Stimulated activated CD4-positive, alpha-beta T cell treated with anti-CD3 and anti-CD28 coated beads, Interleukin-15, amount 100 ng/mL, for 1 hour (primary cell): ENCODE data around the gene KIRREL3.
"Not testable (repeated sequence)": the region's sequence is repeated elsewhere in the genome, so short reads cannot be mapped to it uniquely, and the experiment has no call there.

ENCODE experiments used
- DNase-seq, 2 donors: peaks; one replicate each; pipeline ENCODE4 v3.0.0-alpha.2; 2020; ENCODE audit warnings: low read depth in 1 of 2, low spot score in 1 of 2

The KIRREL3 gene

DNA sequence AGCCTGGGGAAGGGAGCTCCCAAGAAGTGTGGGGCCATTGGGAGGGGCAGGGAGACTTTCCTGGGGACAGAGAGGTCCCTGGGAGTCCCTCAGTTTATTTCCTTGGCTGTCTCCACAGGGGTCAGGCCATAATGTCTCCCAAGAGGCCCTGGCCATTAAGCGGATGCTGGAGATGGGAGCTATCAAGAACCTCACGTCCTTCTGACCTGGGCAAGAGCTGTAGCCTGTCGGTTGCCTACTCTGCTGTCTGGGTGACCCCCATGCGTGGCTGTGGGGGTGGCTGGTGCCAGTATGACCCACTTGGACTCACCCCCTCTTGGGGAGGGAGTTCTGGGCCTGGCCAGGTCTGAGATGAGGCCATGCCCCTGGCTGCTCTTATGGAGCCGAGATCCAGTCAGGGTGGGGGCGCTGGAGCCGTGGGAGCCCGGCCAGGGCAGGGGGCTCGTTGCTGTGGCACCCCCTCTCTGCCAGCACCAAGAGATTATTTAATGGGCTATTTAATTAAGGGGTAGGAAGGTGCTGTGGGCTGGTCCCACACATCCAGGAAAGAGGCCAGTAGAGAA lies 586.6 kb downstream of the KIRREL3 start:
- DNase-seq, result no peak

- no peak for DNase-seq
Measured at GRCh38 chr11:126413426-126413825, 587.1 kb downstream of the KIRREL3 start.

GRCh38 chr11:126411971-126412381 lies 588.6 kb downstream of the KIRREL3 start:
- no peak for DNase-seq

- no peak for DNase-seq
Measured at GRCh38 chr11:126410649-126411048, 589.9 kb downstream of the KIRREL3 start.

DNA sequence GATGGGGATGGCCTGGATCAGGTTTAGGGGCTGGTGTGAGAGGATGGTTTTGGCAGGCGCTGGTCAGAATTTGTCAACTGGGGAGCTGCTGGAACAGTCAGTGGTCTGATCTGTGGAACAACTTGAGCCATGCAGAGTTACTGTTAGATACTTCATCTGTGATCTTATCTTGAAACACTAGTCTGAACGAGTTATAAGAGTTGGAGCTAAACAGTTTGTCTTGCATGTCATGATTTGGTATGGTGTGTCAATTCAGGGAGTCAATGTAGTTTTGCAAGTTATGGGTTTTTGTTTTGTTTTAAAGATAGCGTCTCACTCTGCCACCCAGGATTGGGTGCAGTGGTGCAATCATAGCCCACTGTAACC lies 591.0 kb downstream of the KIRREL3 start:
- DNase-seq, result no peak

DNA sequence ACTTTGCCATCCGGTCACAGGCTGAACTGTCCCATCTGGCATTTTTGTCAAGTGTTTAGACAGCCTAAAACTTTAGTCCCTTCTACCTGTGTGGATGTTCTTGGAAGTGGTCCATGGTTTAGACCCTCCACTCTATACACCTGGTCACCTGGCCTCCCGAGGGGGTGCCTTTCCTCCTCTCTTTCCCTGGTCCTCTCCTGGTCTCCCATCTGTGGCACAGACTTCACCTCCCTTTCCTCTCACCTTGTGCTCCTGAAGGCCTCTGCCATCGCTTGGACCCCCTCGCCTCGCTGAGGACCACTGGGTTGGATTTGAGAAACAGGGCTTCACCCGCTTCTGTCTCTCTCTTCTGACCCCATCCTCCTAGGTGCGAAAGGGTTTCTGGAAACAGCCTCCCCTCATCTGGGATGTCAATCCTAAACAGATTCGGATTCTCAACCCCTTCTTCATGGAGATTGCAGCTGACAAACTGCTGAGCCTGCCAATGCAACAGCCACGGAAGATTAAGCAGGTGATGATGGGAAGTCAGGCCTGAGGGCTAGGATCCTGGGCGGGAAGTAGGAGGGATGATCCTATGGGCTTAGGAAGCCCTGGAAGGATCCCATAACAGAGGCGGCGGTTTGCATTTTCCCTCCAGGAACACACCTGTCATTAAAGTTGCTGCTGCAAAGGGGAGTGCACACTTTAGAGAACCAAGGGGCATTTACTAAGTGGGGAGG lies 591.5 kb downstream of the KIRREL3 start:
- DNase-seq, result no peak

DNA sequence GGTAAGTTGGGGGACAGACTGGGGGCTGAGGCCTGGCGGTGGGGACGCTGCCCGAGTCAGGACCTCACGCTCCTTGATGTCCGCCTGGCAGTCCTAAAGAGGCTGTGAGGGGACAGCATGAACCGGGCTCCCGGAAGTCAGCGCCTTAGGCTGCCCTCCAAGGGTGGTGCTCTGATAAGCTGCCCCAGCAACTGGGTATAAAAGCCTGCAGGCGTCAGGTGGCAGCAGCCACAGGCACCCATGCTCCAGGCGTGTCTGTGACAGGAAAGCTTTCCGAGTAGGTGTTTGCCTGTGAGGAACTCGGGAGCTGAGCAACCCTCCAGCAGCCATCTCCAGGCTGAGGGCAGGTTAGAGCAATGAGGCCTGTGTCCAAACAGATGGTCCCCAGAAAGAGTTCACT lies 592.1 kb downstream of the KIRREL3 start:
- no peak for DNase-seq

GRCh38 chr11:126407682-126408288 lies 592.8 kb downstream of the KIRREL3 start:
- no peak for DNase-seq

- no peak for DNase-seq
Measured at GRCh38 chr11:126407101-126407521, 593.5 kb downstream of the KIRREL3 start.

DNA sequence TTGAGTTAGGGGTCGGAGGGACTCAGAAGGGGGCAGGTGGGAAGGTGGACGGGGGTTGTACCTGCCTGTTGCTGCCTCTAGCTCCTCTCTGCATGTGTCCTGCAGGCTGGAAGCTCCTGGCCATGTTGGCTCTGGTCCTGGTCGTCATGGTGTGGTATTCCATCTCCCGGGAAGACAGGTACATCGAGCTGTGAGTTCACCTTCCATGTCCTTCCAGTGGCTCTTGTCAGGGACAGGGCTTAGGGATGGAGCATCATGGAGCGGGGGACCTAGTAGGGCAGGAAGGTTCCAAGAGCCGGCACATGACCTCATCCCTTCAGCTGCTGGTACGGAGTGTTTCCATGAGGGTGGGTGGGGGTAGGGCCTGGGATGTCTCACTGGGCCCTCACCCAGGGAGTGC lies 594.2 kb downstream of the KIRREL3 start:
- DNase-seq, result no peak

DNA sequence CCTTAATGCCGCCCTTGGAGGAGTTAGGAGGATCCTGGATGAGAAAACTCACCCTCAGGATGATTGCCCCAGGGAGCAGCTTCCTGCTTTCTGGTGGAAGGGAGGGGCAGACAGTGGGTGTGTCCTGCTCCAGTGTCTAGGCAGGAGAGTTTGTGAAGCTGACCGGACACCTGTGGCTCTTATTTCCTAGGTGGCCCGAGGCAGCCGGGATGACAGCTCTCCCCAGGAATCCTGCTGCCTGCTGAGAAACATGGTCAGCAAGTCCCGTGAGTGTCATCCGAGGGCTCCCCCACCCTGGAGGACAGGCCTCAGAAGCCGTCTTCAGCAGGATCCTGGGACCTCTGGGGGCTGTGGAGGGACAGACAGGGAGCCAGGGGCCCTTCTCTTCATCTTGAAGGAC lies 594.7 kb downstream of the KIRREL3 start:
- DNase-seq, result no peak

- DNase-seq, result no peak
Measured at GRCh38 chr11:126405374-126405773, 595.2 kb downstream of the KIRREL3 start.

GRCh38 chr11:126404367-126404766 lies 596.2 kb downstream of the KIRREL3 start:
- DNase-seq, result no peak

- no peak for DNase-seq
Measured at GRCh38 chr11:126403658-126404057, 596.9 kb downstream of the KIRREL3 start.

DNA sequence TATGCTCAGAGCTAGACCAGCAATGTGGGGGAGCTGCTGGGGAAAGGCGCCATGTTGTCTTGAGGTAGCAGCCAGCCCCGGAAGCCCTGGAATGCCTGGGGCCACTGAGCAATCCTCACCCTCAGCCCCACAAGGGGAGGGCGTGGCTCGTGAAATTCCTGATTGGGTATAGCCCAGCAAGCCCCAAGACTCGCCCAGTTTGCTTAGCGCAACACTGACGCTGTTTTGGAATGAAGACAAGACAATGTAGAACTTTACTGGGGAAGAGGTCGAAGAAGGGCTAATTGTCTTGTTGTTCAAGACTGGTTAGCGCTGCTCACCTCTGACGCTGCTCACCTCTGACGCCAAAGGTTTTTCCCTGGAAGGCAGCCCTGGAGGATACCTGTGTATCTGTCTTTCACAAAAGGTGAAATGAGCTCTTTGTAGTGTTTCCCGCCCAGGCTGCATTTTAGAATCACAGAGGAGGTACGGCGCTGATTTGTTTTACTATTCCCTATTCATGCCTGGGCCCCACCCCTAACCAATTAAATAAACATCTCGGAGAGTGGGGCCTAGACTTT lies 597.5 kb downstream of the KIRREL3 start:
- DNase-seq, result no peak

GRCh38 chr11:126400479-126400878 lies 600.1 kb downstream of the KIRREL3 start:
- no peak for DNase-seq

DNA sequence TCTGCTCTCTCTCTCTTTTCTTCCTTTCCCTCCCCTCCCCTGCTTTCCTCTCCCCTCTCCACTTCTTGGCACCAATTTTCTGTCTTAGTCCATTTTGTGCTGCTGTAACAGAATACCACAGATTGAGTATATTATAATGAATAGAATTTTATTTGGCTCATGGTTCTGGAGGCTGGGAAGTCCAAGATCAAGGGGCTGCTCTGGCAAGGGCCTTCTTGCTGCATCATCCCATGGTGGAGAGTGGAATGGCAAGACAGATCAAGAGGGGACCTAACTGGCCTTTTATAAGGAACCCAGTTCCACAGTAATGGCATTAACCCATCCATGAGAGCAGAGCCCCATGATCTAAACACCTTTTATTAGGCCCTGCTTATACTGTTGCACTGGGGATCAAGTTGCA lies 600.6 kb downstream of the KIRREL3 start:
- no peak for DNase-seq

- no peak for DNase-seq
Measured at GRCh38 chr11:126398721-126399120, 601.8 kb downstream of the KIRREL3 start.

GRCh38 chr11:126398296-126398695 lies 602.3 kb downstream of the KIRREL3 start:
- DNase-seq, result no peak

GRCh38 chr11:126396965-126397364 lies 603.6 kb downstream of the KIRREL3 start:
- no peak for DNase-seq

DNA sequence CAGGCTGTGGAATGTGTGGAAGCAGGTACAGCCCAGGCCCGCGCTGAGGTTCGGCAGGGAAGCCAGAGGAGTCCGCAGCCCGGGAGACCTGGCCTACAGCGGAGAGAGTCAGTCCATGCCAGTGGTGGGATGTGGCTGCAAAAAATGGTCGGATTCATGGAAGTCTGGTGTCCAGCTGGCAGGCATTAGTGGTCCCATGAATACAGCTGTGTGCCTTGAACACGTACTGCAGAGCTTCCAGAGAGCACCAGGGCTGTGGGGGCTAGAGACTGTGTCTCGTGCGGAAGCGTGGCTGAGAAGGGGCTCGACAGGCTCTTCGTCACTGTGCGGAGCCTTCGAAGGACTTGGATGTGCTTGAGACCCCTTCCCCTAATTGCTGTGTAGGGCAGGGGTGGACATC lies 604.3 kb downstream of the KIRREL3 start:
- DNase-seq, result not testable (repeated sequence)

DNA sequence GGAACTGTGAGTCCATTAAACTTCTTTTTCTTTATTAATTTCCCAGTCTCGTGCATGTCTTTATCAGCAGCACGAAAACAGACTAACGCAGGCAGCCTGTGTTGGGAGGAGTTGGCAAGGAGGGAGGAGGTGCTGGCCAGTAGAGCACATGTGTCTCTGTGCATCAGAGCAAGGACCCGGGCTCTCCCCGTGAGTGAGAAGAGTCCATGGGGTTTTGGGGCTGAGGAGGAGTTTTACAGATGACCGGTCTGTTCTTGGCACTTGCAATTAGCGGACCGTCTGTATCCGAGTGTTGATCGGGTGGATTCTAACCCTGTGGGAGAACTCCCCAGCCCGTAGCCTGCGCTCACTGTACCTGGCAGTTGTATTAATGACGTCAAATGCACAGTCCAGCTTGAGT lies 604.8 kb downstream of the KIRREL3 start:
- DNase-seq, result not testable (repeated sequence)
